H1 (cell line): ENCODE data around the gene COL21A1. TPM values are rescaled to one million over a fixed set of nuclear protein-coding genes. Genes with fewer than 3 reads are reported as not detected.

ENCODE experiments used
- CTCF ChIA-PET: fragments of 300-600 bp; sonication (Branson Sonifier 250); formaldehyde crosslinking; loops from one replicate; lab custom pipeline; 2021; ENCODE audit not compliant: partially characterized antibody; lab: Charles Lee
- POLR2A ChIA-PET: fragments of 300-600 bp; sonication (Branson Sonifier 250); formaldehyde crosslinking; loops from one replicate; lab custom pipeline; 2021; ENCODE audit warnings: inconsistent platforms; ENCODE audit not compliant: partially characterized antibody; lab: Charles Lee
- DNase-seq, 2 experiments: peaks; one replicate each; pipeline versions ENCODE4 v3.0.0 to v3.0.0-alpha.2; 2010 to 2022; ENCODE audit warnings: low spot score in 2 of 2, low read depth in 1 of 2, mixed read lengths in 1 of 2
- FAIRE-seq: peaks from 2 replicates; lab custom pipeline; 2011; peaks lifted over from hg19 to GRCh38; lab: Jason Lieb, UNC
- H2AFZ ChIP-seq: 2 replicates; pipeline ENCODE4 v1.8.1; 2012; ENCODE audit warnings: low read length, inconsistent platforms
- H2AK5ac ChIP-seq: 2 replicates; pipeline ENCODE4 v1.6.1; 2013; ENCODE audit warnings: low read depth, low read length
- H2BK120ac ChIP-seq: replicated peaks from 2 replicates; pipeline ENCODE3; 2013; ENCODE audit warnings: low read depth, low read length, inconsistent platforms
- H2BK12ac ChIP-seq: 2 replicates; pipeline ENCODE4 v1.6.1; 2013; ENCODE audit warnings: low read depth, low read length
- H2BK15ac ChIP-seq: 2 replicates; pipeline ENCODE4 v1.6.1; 2013; ENCODE audit warnings: low read length
- H2BK20ac ChIP-seq: 2 replicates; pipeline ENCODE4 v1.6.1; 2013; ENCODE audit warnings: low read length
- H2BK5ac ChIP-seq: 2 replicates; pipeline ENCODE4 v1.6.1; 2013; ENCODE audit warnings: low read depth, low read length
- H3K14ac ChIP-seq: 2 replicates; pipeline ENCODE4 v1.6.1; 2013; ENCODE audit warnings: inconsistent platforms; ENCODE audit not compliant: insufficient read length
- H3K18ac ChIP-seq: 2 replicates; pipeline ENCODE4 v1.6.1; 2013; ENCODE audit warnings: low read length; ENCODE audit errors: extremely low read depth
- H3K23ac ChIP-seq: 2 replicates; pipeline ENCODE4 v1.6.1; 2013; ENCODE audit warnings: inconsistent platforms; ENCODE audit not compliant: insufficient read length
- H3K23me2 ChIP-seq: 2 replicates; pipeline ENCODE4 v1.6.1; 2013; ENCODE audit warnings: low read depth, low read length
- H3K27ac ChIP-seq: 2 replicates; pipeline ENCODE4 v1.6.1; 2011; ENCODE audit warnings: low read depth, low read length, inconsistent platforms
- H3K27me3 ChIP-seq, 4 experiments: replicated peaks in 1 of 4; 1 replicate in 1 of 4; 2 replicates in 3 of 4; pipeline versions ENCODE4 v1.6.1 to v1.8.1; 2011 to 2013; ENCODE audit warnings: low read length in 3 of 4, mild to moderate bottlenecking in 3 of 4, inconsistent platforms in 2 of 4, mixed read lengths in 2 of 4, moderate library complexity in 1 of 4; ENCODE audit not compliant: control insufficient read depth in 3 of 4, insufficient read depth in 3 of 4; ENCODE audit errors: extremely low read depth in 1 of 4
- H3K36me3 ChIP-seq, 4 experiments: 2 replicates each; pipeline versions ENCODE4 v1.6.1 to v1.8.1; 2011 to 2013; ENCODE audit warnings: mild to moderate bottlenecking in 4 of 4, low read length in 3 of 4, moderate library complexity in 2 of 4, control low read depth in 1 of 4, inconsistent platforms in 1 of 4; ENCODE audit not compliant: insufficient read depth in 4 of 4, control insufficient read depth in 2 of 4
- H3K4ac ChIP-seq: replicated peaks from 2 replicates; pipeline ENCODE3; 2013; ENCODE audit warnings: low read length, low read depth, mixed read lengths, inconsistent platforms; ENCODE audit not compliant: insufficient read length
- H3K4me1 ChIP-seq, 4 experiments: replicated peaks in 1 of 4; 1 replicate in 1 of 4; 2 replicates in 3 of 4; pipeline versions ENCODE4 v1.6.1 to v1.8.1; 2011 to 2013; ENCODE audit warnings: low read length in 3 of 4, inconsistent platforms in 2 of 4, mixed read lengths in 1 of 4; ENCODE audit not compliant: insufficient read depth in 4 of 4, control insufficient read depth in 3 of 4
- H3K4me2 ChIP-seq, 2 experiments: 2 replicates each; pipeline versions ENCODE4 v1.6.1 to v1.8.1; 2011 to 2013; ENCODE audit warnings: low read depth in 2 of 2, low read length in 2 of 2, control low read depth in 1 of 2, inconsistent platforms in 1 of 2, mild to moderate bottlenecking in 1 of 2; ENCODE audit not compliant: insufficient read depth in 1 of 2
- H3K4me3 ChIP-seq, 4 experiments: fragments of 200-600, 300-600 bp in 1 of 4; sonication (generic), shearing (Covaris generic), sonication (Bioruptor Twin) in 1 of 4; 2 replicates each; pipeline versions ENCODE4 v1.5.1 to v1.8.1; 2011 to 2016; ENCODE audit warnings: low read length in 4 of 4, low read depth in 3 of 4, control low read depth in 2 of 4, inconsistent platforms in 2 of 4, mild to moderate bottlenecking in 2 of 4, mixed read lengths in 1 of 4, moderate library complexity in 1 of 4; ENCODE audit not compliant: insufficient read depth in 2 of 4; ENCODE audit errors: extremely low read depth in 1 of 4
- H3K56ac ChIP-seq: replicated peaks from 2 replicates; pipeline ENCODE3; 2013; ENCODE audit warnings: low read depth, mild to moderate bottlenecking, mixed read lengths, low read length, inconsistent platforms; ENCODE audit not compliant: insufficient read length
- H3K79me1 ChIP-seq: 2 replicates; pipeline ENCODE4 v1.6.1; 2013; ENCODE audit warnings: low read depth, low read length, control low read depth
- H3K79me2 ChIP-seq, 2 experiments: 2 replicates each; pipeline versions ENCODE4 v1.6.1 to v1.8.1; 2012 to 2013; ENCODE audit warnings: low read length in 2 of 2, mild to moderate bottlenecking in 2 of 2, inconsistent platforms in 1 of 2; ENCODE audit not compliant: insufficient read depth in 2 of 2, control insufficient read depth in 1 of 2
- H3K9ac ChIP-seq, 4 experiments: replicated peaks in 1 of 4; 1 replicate in 1 of 4; 2 replicates in 3 of 4; pipeline versions ENCODE4 v1.6.1 to v1.8.1; 2011 to 2013; ENCODE audit warnings: low read depth in 3 of 4, low read length in 3 of 4, control low read depth in 2 of 4, mild to moderate bottlenecking in 2 of 4, moderate library complexity in 2 of 4, inconsistent platforms in 1 of 4; ENCODE audit errors: extremely low read depth in 1 of 4
- H3K9me3 ChIP-seq, 2 experiments: 2 replicates each; pipeline versions ENCODE4 v1.6.1 to v1.8.1; 2012 to 2013; ENCODE audit warnings: mild to moderate bottlenecking in 2 of 2, moderate library complexity in 2 of 2, control low read depth in 1 of 2, inconsistent platforms in 1 of 2, low read depth in 1 of 2, low read length in 1 of 2, mixed read lengths in 1 of 2; ENCODE audit not compliant: insufficient read depth in 2 of 2
- H4K20me1 ChIP-seq, 2 experiments: replicated peaks in 1 of 2; 2 replicates each; pipeline versions ENCODE3 to v1.8.1; 2011 to 2013; ENCODE audit warnings: inconsistent platforms in 2 of 2, low read length in 2 of 2, mild to moderate bottlenecking in 1 of 2; ENCODE audit not compliant: insufficient read depth in 2 of 2, control insufficient read depth in 1 of 2
- H4K5ac ChIP-seq: 2 replicates; pipeline ENCODE4 v1.6.1; 2013; ENCODE audit warnings: low read length, low read depth, mixed read lengths, inconsistent platforms; ENCODE audit not compliant: insufficient read length
- H4K8ac ChIP-seq: 2 replicates; pipeline ENCODE4 v1.8.0; 2013; ENCODE audit warnings: mild to moderate bottlenecking, moderate library complexity, low read length, inconsistent platforms; ENCODE audit not compliant: insufficient read depth; ENCODE audit errors: extremely low read depth
- H4K91ac ChIP-seq: replicated peaks from 2 replicates; pipeline ENCODE3; 2013; ENCODE audit warnings: low read length, mixed read lengths, inconsistent platforms; ENCODE audit not compliant: insufficient read length
- ASH2L ChIP-seq: fragments of 200-600, 300-600 bp; sonication (generic); IDR thresholded peaks from one replicate; pipeline ENCODE4 v1.7.1; 2017; ENCODE audit warnings: low read length
- EP300 ChIP-seq, 2 experiments: IDR thresholded peaks; 1 replicate in 1 of 2; 2 replicates in 1 of 2; pipeline ENCODE4 v1.6.1; 2011 to 2012; ENCODE audit warnings: low read depth in 2 of 2, low read length in 2 of 2, mild to moderate bottlenecking in 2 of 2, borderline replicate concordance in 1 of 2, inconsistent platforms in 1 of 2, moderate library complexity in 1 of 2
- NANOG ChIP-seq: IDR thresholded peaks from 2 replicates; pipeline ENCODE4 v1.6.1; 2011; ENCODE audit warnings: low read length, low read depth, mild to moderate bottlenecking, inconsistent platforms; ENCODE audit not compliant: insufficient read depth, poor library complexity, severe bottlenecking
- RNF2 ChIP-seq: fragments of 200-900, 300-1000 bp; sonication (generic); IDR thresholded peaks from 2 replicates; pipeline ENCODE4 v1.7.1; 2016; ENCODE audit warnings: borderline replicate concordance, low read depth, mild to moderate bottlenecking, antibody characterized with exemption, low read length; ENCODE audit not compliant: poor library complexity, severe bottlenecking; ENCODE audit errors: missing control alignments
- WGBS, 2 experiments: shearing (Covaris generic) in 1 of 2; methylation state at CpG; one replicate each; pipeline versions ENCODE4 v1.1.6 to v1.1.7; 2013 to 2015; ENCODE audit warnings: low lambda C conversion rate in 2 of 2, mixed read lengths in 2 of 2, inconsistent platforms in 1 of 2, low coverage in 1 of 2, missing lambda C conversion rate in 1 of 2; ENCODE audit not compliant: insufficient replicate concordance in 2 of 2, insufficient coverage in 1 of 2, insufficient read length in 1 of 2; ENCODE audit errors: extremely low coverage in 1 of 2, missing lambda C conversion rate in 1 of 2; 5-methylcytosine and 5-hydroxymethylcytosine counted together
- polyA plus RNA-seq, 7 experiments: library from polyadenylated mRNA; depleted of rRNA in 3 of 7; stranded (reverse) in 5 of 7; unstranded in 2 of 7; fragments of >200 nt in 5 of 7; fragments of 200-250 nt in 2 of 7; gene quantifications; 1 replicate in 5 of 7; 2 replicates in 1 of 7; 4 replicates in 1 of 7; pipeline versions ENCODE4 v1.2.1 to v1.2.3, GENCODE V29; 2011 to 2013; ENCODE audit warnings: missing spikeins in 2 of 7, mixed read lengths in 2 of 7
- total RNA-seq: library from RNA; stranded (reverse); fragmentation: NEBNext Ultra II Directional; extraction: Animal tissue kit (Norgen Biotek cat#: 25700); gene quantifications from 2 replicates; pipeline ENCODE4 v1.2.1, GENCODE V29; 2021

COL21A1 gene
- total and polyA plus RNA-seq, 2 of the 8 experiments (the other 6 are each of a cell fraction or from before 2014, with no cell fraction given): 1.6 to 3.4 TPM

- Histone ChIP-seq H2BK15ac (no peak overlapping the region), H3K27me3 (no peaks in the 10 kb centered on the region), H2BK120ac (no peak overlapping the region), H4K8ac (no peak overlapping the region), H3K79me1 (no peaks in the 10 kb centered on the region), H3K14ac (no peak overlapping the region), H3K4ac (no peak overlapping the region), H3K9me3 (0 out of 4 replicates have a peak, but pooled peaks cover 0 to 9% of the 10 kb centered on the region in 2 experiments), H3K23ac (no peak overlapping the region), H3K4me2 (no peak overlapping the region), H2BK5ac (no peak overlapping the region), H3K79me2 (no peaks in the 10 kb centered on the region), H3K56ac (no peak overlapping the region), H2BK20ac (no peak overlapping the region), H3K23me2 (no peaks in the 10 kb centered on the region), H2AFZ (no peak overlapping the region), H4K91ac (no peak overlapping the region), H3K4me3 (no peak overlapping the region), H4K5ac (no peak overlapping the region), H3K18ac (no peak overlapping the region), H3K36me3 (no peaks in the 10 kb centered on the region; a peak in 1 of 8 replicates), H3K9ac (no peak overlapping the region), H3K4me1 (no peaks in the 10 kb centered on the region), H3K27ac (no peak overlapping the region), H2AK5ac (no peak overlapping the region), H2BK12ac (no peak overlapping the region), H4K20me1 (no peaks in the 10 kb centered on the region)
- ChIA-PET CTCF (no interaction called here), POLR2A (no interaction called here)
- WGBS, 2 experiments: 96% methylated on average over 3 of the region's 3 CpGs; no CpG with 5 or more reads in 1 of the 2 experiments
- DNase-seq (no peak), FAIRE-seq (no peak)
- TF ChIP-seq NANOG: no peak
- TF ChIP-seq ASH2L: no peak
- no peak for TF ChIP-seq RNF2
- no peak for TF ChIP-seq EP300 (IDR thresholded peaks at IDR 0.05; ENCODE audit: borderline replicate concordance in 1 of 2, low read depth in 2 of 2, low read length in 2 of 2)
Observed at GRCh38 chr6:56151609-56152224, 95.7 kb downstream of the COL21A1 start.
